Glutamatergic neuron (in vitro differentiated cells): ENCODE results near the gene MEDAG. TPM values are rescaled to one million over a fixed set of nuclear protein-coding genes. Genes with fewer than 3 reads are reported as not detected.
A peak's percentile ranks its signal among the peaks of the same experiment; 100 is the strongest.

Source experiments
- DNase-seq: peaks from one replicate; pipeline ENCODE4 v3.0.0; 2022
- H3K27ac Mint-ChIP-seq: one replicate; pipeline ENCODE4 v1.8.0; 2020; ENCODE audit warnings: mild to moderate bottlenecking, mixed read lengths, inconsistent platforms; ENCODE audit not compliant: unreplicated experiment
- H3K27me3 Mint-ChIP-seq: one replicate; pipeline ENCODE4 v1.8.0; 2020; ENCODE audit warnings: mild to moderate bottlenecking, moderate library complexity, mixed read lengths, inconsistent platforms; ENCODE audit not compliant: unreplicated experiment
- H3K36me3 Mint-ChIP-seq: one replicate; pipeline ENCODE4 v1.8.0; 2020; ENCODE audit warnings: mild to moderate bottlenecking, mixed read lengths, inconsistent platforms; ENCODE audit not compliant: unreplicated experiment
- H3K4me1 Mint-ChIP-seq: one replicate; pipeline ENCODE4 v1.8.0; 2020; ENCODE audit warnings: mild to moderate bottlenecking, low read depth, mixed read lengths, inconsistent platforms; ENCODE audit not compliant: unreplicated experiment
- H3K4me3 Mint-ChIP-seq: one replicate; pipeline ENCODE4 v1.8.0; 2020; ENCODE audit warnings: mild to moderate bottlenecking, mixed read lengths, inconsistent platforms; ENCODE audit not compliant: unreplicated experiment
- H3K9me3 Mint-ChIP-seq: one replicate; pipeline ENCODE4 v1.8.0; 2020; ENCODE audit warnings: mild to moderate bottlenecking, moderate library complexity, mixed read lengths, inconsistent platforms; ENCODE audit not compliant: unreplicated experiment
- CTCF ChIP-seq: fragments of 200-600 bp; sonication (generic); IDR thresholded peaks from one replicate; pipeline ENCODE4 v1.5.0; 2021; ENCODE audit not compliant: partially characterized antibody, unreplicated experiment
- total RNA-seq: library from RNA; stranded (reverse); fragmentation: NEBNext Ultra II Directional; extraction: Animal tissue kit (Norgen Biotek cat#: 25700); gene quantifications from one replicate; pipeline ENCODE4 v1.2.1, GENCODE V29; 2021; ENCODE audit not compliant: unreplicated experiment

Gene MEDAG
- total RNA-seq, 1 donor from 2014 or later: 0.51 TPM

GRCh38 chr13:30861836-30862467, 44.1 kb upstream of the MEDAG start:
- no peaks in the 10 kb centered on the region for H3K36me3 Mint-ChIP-seq
- no peak overlapping the region for H3K4me3 Mint-ChIP-seq
- no peak for TF ChIP-seq CTCF
- peaks cover 43% of the 10 kb centered on the region for H3K4me1 Mint-ChIP-seq
- H3K27ac Mint-ChIP-seq: peak overlapping the region; percentile 30
- peaks cover 7% of the 10 kb centered on the region for H3K9me3 Mint-ChIP-seq
- H3K27me3 Mint-ChIP-seq: peaks cover 12% of the 10 kb centered on the region
- no peak for DNase-seq

GRCh38 chr13:30862707-30863106, 43.4 kb upstream of the MEDAG start:
- Mint-ChIP-seq H3K9me3 (peaks cover 9% of the 10 kb centered on the region), H3K27me3 (peaks cover 11% of the 10 kb centered on the region), H3K36me3 (no peaks in the 10 kb centered on the region), H3K4me3 (peak overlapping the region; percentile 36), H3K27ac (peak overlapping the region; percentile 99), H3K4me1 (peaks cover 43% of the 10 kb centered on the region)
- no peak for TF ChIP-seq CTCF
- DNase-seq: no peak

- Mint-ChIP-seq H3K27me3 (peaks cover 8% of the 10 kb centered on the region), H3K36me3 (no peaks in the 10 kb centered on the region), H3K4me1 (peaks cover 43% of the 10 kb centered on the region), H3K9me3 (peaks cover 7% of the 10 kb centered on the region), H3K4me3 (peak overlapping the region; percentile 64), H3K27ac (peak overlapping the region; percentile 99)
- no peak for TF ChIP-seq CTCF
- DNase-seq: no peak
Observed at GRCh38 chr13:30863231-30863630, 42.8 kb upstream of the MEDAG start.

GRCh38 chr13:30863796-30864195, 42.3 kb upstream of the MEDAG start:
- peaks cover 43% of the 10 kb centered on the region for H3K4me1 Mint-ChIP-seq
- peak overlapping the region; percentile 99 for H3K27ac Mint-ChIP-seq
- peaks cover 8% of the 10 kb centered on the region for H3K27me3 Mint-ChIP-seq
- no peaks in the 10 kb centered on the region for H3K36me3 Mint-ChIP-seq
- H3K4me3 Mint-ChIP-seq: peak overlapping the region; percentile 64
- no peak for DNase-seq
- peaks cover 8% of the 10 kb centered on the region for H3K9me3 Mint-ChIP-seq
- TF ChIP-seq CTCF: no peak

GRCh38 chr13:30864433-30865122, 41.5 kb upstream of the MEDAG start:
- H3K36me3 Mint-ChIP-seq: peaks cover 5% of the 10 kb centered on the region
- no peak for DNase-seq
- peak overlapping the region; percentile 99 for H3K27ac Mint-ChIP-seq
- peaks cover 13% of the 10 kb centered on the region for H3K9me3 Mint-ChIP-seq
- peaks cover 49% of the 10 kb centered on the region for H3K4me1 Mint-ChIP-seq
- no peak for TF ChIP-seq CTCF
- H3K4me3 Mint-ChIP-seq: peak overlapping the region; percentile 64
- H3K27me3 Mint-ChIP-seq: peaks cover 6% of the 10 kb centered on the region
